Endometrial microvascular endothelial cells (primary cell): ENCODE measurements around the gene NOP9. TPM values are rescaled to one million over a fixed set of nuclear protein-coding genes. Genes with fewer than 3 reads are reported as not detected.

Source experiments
- in situ Hi-C: cut with HindIII; loops from 2 replicates; pipeline ENCODE4 v1.10.0; 2017; ENCODE audit warnings: low sequenced_read_pairs, low pct_unique_long_range_greater_than_20kb; ENCODE audit errors: inconsistent ontology term
- total RNA-seq: library from RNA; depleted of rRNA; stranded (reverse); fragments of >200 nt; gene quantifications from one replicate; pipeline ENCODE4 v1.2.3, GENCODE V29; 2015; ENCODE audit errors: inconsistent ontology term

NOP9 gene, protein sequence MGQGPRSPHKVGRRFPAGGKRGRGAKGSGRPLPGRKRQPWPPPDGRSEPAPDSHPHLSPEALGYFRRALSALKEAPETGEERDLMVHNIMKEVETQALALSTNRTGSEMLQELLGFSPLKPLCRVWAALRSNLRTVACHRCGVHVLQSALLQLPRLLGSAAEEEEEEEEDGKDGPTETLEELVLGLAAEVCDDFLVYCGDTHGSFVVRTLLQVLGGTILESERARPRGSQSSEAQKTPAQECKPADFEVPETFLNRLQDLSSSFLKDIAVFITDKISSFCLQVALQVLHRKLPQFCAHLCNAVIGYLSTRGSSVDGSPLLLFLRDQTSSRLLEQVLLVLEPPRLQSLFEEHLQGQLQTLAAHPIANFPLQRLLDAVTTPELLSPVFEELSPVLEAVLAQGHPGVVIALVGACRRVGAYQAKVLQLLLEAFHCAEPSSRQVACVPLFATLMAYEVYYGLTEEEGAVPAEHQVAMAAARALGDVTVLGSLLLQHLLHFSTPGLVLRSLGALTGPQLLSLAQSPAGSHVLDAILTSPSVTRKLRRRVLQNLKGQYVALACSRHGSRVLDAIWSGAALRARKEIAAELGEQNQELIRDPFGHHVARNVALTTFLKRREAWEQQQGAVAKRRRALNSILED
- 28.9 TPM for total RNA-seq

GRCh38 chr14:24299255-24300191 lies at the start of gene NOP9, which contains the start of gene DHRS1:
TSS of gene NOP9 (plus strand) at chr14:24299850. CDS start at chr14:24299955, 105 bp downstream.
TSS of gene DHRS1 (minus strand) at chr14:24299780. CDS start at chr14:24299106, 674 bp downstream.
- in situ Hi-C loops = loop anchor here (10.0 kb wide), 1 partner anchor 95 kb away; the partner anchor contains the start of gene TSSK4

DNA sequence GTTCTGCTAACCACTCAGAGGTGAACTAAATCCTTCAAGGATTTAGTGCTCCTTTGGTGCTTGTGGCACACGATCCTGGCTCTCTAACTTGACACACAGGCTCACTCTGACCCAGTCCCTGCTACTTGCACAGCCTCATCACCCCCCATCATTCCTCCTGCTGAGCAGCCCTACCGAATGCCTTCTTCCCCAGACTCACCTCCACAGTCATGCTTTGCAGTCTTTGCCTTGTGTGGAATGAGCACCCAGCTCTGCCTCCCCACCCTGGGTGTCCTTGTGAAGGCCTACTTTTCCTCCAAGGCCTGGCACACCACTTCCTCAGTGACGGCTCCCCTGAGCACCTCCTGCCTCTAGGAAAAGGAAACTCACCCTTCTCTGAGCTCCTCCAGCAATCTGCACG lies 49.3 kb upstream of the NOP9 start:
- in situ Hi-C loops = no loop called here

GRCh38 chr14:24251880-24252288 lies 47.8 kb upstream of the NOP9 start:
- in situ Hi-C loops = no loop called here

DNA sequence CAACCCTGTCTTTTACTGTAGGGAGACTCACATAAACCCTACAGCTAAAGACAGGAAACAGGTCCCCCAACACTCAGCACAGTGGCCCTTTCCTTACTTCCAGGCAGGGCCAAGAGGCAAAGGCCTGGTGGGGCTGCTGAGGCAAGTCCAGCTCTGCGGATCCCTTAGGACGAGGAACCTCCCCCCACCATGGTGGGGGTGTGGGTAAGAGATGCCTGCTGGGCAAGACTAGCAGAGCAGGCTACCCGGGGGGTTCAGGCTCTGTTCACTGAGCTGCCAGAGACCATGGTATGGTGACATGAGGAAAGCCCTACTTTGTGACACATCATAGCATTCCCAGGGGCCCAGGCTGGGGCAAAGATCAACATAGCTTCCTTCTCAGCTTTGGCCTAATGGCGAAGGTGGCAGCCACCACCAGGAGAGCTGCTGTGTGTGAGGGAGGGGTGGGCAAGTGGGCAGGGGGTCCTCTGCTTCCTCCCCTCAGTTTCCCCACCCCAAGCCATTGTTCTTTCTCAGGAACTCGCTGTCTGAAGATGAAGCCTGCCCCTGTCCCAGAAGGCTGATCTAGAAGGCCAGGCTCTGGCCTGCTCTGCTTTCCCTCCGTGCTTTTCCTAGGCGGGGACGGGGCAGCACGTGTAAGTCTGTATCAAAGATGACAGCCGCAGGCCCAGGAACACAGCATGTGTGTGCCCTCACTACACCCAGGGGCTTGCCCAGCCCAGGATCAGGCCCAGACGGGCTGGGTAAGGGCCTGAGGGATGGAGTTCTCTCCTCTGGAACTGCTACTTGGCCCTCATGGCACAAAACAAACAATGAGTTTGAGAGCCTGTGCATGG lies 47.1 kb upstream of the NOP9 start:
- in situ Hi-C loops = no loop called here

GRCh38 chr14:24253936-24254335 lies 45.7 kb upstream of the NOP9 start:
- in situ Hi-C loops = no loop called here

- in situ Hi-C loops = no loop called here
Observed at GRCh38 chr14:24254630-24255392, 44.8 kb upstream of the NOP9 start.

GRCh38 chr14:24255438-24255837 lies 44.2 kb upstream of the NOP9 start:
- in situ Hi-C loops = no loop called here

DNA sequence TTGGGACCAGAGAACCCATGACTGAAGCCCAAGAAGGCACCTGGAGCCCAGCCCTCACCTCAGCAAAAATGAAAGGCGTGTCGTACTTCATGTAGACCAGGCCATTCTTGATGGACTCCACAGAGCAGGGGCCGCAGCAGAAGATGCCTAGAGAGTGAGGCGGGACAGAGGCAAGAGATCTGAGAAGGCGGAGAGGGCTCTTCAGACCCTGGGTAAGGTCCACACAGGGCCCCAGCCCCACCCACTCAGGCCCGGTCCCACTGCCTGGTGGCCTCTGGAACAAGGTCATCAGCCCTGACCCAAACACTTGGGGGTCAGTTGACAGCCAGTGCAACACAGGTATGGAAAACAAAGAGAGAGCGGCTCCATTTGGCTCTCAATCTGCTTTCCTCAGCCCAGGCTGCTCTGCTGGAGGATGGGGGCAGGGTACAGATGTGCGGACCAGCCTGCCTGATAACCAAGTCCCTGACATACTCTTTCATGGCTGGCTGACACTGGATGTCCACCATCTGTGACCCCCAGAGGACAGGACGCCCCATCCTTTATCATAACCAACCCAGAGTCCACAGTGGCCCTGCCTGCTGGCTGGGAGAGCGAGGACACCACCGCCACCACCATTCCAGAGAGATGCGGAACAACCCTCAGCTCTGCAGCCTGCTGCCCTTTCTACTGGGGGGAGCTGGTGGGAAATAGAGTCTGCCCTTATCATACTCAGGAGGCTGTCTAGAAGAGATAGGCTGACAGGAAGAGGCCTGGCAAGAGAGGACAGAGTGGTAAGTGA lies 43.5 kb upstream of the NOP9 start:
- in situ Hi-C loops = no loop called here

- in situ Hi-C loops = no loop called here
Observed at GRCh38 chr14:24256960-24257359, 42.7 kb upstream of the NOP9 start.

DNA sequence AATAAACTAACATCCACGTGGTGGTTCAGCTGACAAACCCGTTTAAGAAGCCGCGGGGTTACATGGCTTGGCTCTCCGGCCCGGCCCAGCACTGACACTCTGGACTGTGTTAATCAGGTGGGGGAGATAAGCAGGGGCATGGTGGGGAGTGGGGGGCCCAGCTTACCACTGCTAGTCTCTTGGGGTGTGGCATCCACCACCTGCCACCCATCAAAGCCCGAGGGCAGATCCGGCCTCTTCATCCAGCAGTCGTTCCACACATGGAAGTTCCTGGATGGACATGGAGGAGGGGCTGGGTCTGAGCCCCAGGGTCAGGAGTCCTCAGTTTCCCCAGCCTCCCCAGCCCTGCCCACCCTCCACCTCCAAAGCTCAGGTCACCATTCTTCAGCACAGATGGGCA lies 41.5 kb upstream of the NOP9 start:
- in situ Hi-C loops = no loop called here

DNA sequence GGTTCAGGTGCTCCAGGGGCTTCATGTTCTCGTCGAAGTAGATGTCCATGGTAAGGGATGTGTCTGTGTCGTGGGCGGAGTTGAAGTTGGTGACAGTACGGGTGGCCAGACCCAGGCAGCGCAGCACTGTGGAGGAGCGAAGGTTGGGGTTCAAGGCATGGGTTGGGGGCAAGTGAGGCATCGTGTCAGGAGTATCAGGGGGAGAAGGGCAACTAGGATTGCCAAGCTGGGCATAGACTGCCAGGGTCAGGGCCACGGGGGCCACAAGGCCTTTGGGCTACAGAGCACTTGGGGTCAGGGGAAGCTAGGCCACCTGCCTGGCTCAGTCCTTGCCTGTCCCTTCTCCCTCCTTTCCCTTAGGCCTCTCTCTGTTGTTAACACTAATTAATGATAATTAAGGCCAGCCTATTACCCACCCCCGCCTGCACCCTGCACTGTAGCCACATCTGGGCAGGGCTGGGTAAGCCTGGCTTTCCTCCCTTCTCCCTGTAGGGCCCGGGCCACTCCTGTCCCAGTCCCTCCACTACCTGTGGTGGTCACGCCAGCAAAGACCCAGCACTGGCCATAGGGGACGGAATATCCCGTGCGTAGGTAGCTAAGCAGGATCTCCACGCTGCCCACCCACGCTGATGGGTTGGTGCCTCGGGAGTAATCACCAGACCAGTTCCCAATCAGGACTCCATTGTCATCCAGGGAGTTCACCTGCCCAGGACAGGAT lies 40.9 kb upstream of the NOP9 start:
- in situ Hi-C loops = no loop called here

DNA sequence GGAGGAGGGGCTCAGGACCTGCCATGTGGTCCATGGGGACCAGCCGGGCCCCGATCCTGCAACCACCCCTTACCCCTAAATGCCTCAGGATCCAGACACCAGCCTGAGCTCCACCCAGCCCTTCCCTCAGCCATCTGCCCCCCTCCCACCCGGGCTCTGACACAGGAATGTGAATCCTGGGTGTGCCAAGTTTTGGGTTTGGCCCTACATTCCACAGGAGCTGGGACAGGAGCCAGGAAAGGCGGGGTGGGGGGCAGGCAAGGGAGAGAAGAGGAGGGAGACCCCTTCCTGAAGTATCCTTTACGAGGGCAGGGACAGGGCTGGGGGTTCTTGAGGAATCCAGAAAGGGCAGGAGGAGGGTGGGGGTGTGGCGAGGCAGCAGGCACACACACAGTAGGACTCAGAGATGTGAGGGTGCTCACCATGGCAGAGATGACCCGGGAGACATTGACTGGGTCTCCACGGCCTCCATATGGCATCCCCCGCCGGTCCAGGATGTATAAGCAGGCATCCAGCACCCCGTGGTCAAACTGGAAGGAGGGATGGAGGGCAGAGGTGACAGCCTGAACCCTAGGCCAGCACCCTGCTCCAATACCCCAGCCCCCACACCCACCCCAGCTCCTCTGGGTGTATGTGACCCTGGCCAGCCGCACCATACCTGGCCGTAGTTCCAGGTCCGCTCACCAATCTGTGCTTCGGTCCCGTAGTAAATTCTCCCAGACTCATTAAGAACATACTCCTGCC lies 40.2 kb upstream of the NOP9 start:
- in situ Hi-C loops = no loop called here

GRCh38 chr14:24260026-24260779 lies 39.4 kb upstream of the NOP9 start:
- in situ Hi-C loops = no loop called here

- in situ Hi-C loops = no loop called here
Observed at GRCh38 chr14:24260780-24261157, 38.9 kb upstream of the NOP9 start.
